Natural killer cell (primary cell): ENCODE measurements around the gene LDLRAD2. TPM values are rescaled to one million over a fixed set of nuclear protein-coding genes. Genes with fewer than 3 reads are reported as not detected.

ENCODE experiments used
- ATAC-seq, 3 donors: fragments of 150-1000 bp in 2 of 3; fragments of 200-7000 bp in 1 of 3; cut with Tn5 transposase; 1 replicate in 1 of 3; 2 replicates in 2 of 3; pipeline ENCODE4 v1.10.0; 2021; ENCODE audit warnings: mild to moderate bottlenecking in 2 of 3, moderate library complexity in 2 of 3
- DNase-seq, 2 donors: peaks; one replicate each; pipeline versions ENCODE4 v3.0.0 to v3.0.0-alpha.2; 2013 to 2021; ENCODE audit warnings: mixed read lengths in 1 of 2
- H3K27ac ChIP-seq: one replicate; pipeline ENCODE4 v1.5.1; 2013; ENCODE audit warnings: mild to moderate bottlenecking, low read length
- H3K27me3 ChIP-seq: one replicate; pipeline ENCODE4 v1.6.1; 2013; ENCODE audit warnings: low read length; ENCODE audit not compliant: control insufficient read depth, insufficient read depth
- H3K36me3 ChIP-seq: one replicate; pipeline ENCODE4 v1.6.1; 2013; ENCODE audit warnings: low read length; ENCODE audit not compliant: control insufficient read depth, insufficient read depth
- H3K4me1 ChIP-seq: one replicate; pipeline ENCODE4 v1.6.1; 2013; ENCODE audit warnings: low read length; ENCODE audit not compliant: control insufficient read depth, insufficient read depth
- H3K4me3 ChIP-seq: one replicate; pipeline ENCODE4 v1.5.1; 2013; ENCODE audit warnings: low read length
- H3K9me3 ChIP-seq: one replicate; pipeline ENCODE4 v1.6.1; 2013; ENCODE audit warnings: low read length; ENCODE audit not compliant: control insufficient read depth, insufficient read depth
- H3K27ac Mint-ChIP-seq, 2 donors: one replicate each; pipeline ENCODE4 v1.8.0; 2022; ENCODE audit warnings: mild to moderate bottlenecking in 2 of 2, mixed read lengths in 2 of 2, moderate library complexity in 1 of 2
- H3K27me3 Mint-ChIP-seq, 2 donors: one replicate each; pipeline ENCODE4 v1.8.0; 2022; ENCODE audit warnings: low read depth in 2 of 2, mixed read lengths in 2 of 2
- H3K36me3 Mint-ChIP-seq: one replicate; pipeline ENCODE4 v1.8.0; 2022; ENCODE audit warnings: mixed read lengths
- H3K4me1 Mint-ChIP-seq, 2 donors: one replicate each; pipeline ENCODE4 v1.8.0; 2022; ENCODE audit warnings: mixed read lengths in 2 of 2
- H3K4me3 Mint-ChIP-seq: one replicate; pipeline ENCODE4 v1.8.0; 2022; ENCODE audit warnings: mild to moderate bottlenecking, moderate library complexity, mixed read lengths
- H3K9me3 Mint-ChIP-seq, 2 donors: one replicate each; pipeline ENCODE4 v1.8.0; 2022; ENCODE audit warnings: mixed read lengths in 2 of 2
- WGBS: methylation state at CpG from one replicate; pipeline ENCODE4 v1.1.7; 2013; ENCODE audit warnings: missing lambda C conversion rate; ENCODE audit not compliant: insufficient coverage; 5-methylcytosine and 5-hydroxymethylcytosine counted together
- intact Hi-C: fragments of 100-400 bp; cut with micrococcal nuclease; formaldehyde crosslinking; loops from one replicate; pipeline ENCODE4 v1.14.2; 2022
- total RNA-seq, 4 donors: library from RNA; stranded (reverse); fragments of 120-200 nt in 1 of 4; gene quantifications; one replicate each; pipeline versions ENCODE4 v1.2.3 to v1.2.4, GENCODE V29; 2013 to 2022
- TF ChIP-seq, protein P1 (sequence below): fragments of 200-600 bp; IDR thresholded peaks from one replicate; pipeline ENCODE4 v1.8.0; 2022; ENCODE audit warnings: antibody characterized with exemption

The LDLRAD2 gene
- total RNA-seq, 3 donors from 2014 or later (not counting 1 experiment from before 2014, with no cell fraction given): 2.8 to 3.9 (median 3.6) TPM

DNA sequence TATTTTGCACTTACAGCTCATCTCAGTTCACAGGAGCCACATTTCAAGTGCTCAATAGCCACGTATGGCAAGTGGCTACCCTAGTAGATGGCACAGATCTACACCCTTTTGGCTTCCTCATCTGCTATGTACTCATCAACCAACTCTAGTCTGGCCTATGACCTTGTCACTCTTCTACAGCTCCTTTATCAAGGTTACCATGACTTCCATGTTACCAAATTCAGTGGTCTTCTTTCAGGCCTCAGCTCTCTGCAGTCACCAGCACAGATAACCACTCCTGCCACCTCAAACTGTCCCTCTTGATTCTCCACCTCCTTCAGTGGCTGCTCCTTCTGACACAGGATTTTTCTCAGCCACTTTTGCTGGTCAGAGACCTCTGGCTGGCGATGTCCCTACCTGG lies 17.4 kb upstream of the LDLRAD2 start:
- Histone ChIP-seq H3K4me1 (peaks cover 12% of the 10 kb centered on the region), H3K9me3 (peaks cover 3% of the 10 kb centered on the region), H3K27ac (no peak overlapping the region), H3K36me3 (no peaks in the 10 kb centered on the region), H3K4me3 (no peak overlapping the region), H3K27me3 (no peaks in the 10 kb centered on the region)
- WGBS: 90% methylated on average over 2 of the region's 2 CpGs
- Mint-ChIP-seq H3K36me3 (no peaks in the 10 kb centered on the region), H3K9me3 (no peaks in the 10 kb centered on the region), H3K4me1 (peaks cover 17 to 18% of the 10 kb centered on the region in 2 donors), H3K27me3 (no peaks in the 10 kb centered on the region), H3K27ac (no peak overlapping the region), H3K4me3 (no peak overlapping the region)
- ATAC-seq (no peak), DNase-seq (no peak)
- TF ChIP-seq, protein P1, sequence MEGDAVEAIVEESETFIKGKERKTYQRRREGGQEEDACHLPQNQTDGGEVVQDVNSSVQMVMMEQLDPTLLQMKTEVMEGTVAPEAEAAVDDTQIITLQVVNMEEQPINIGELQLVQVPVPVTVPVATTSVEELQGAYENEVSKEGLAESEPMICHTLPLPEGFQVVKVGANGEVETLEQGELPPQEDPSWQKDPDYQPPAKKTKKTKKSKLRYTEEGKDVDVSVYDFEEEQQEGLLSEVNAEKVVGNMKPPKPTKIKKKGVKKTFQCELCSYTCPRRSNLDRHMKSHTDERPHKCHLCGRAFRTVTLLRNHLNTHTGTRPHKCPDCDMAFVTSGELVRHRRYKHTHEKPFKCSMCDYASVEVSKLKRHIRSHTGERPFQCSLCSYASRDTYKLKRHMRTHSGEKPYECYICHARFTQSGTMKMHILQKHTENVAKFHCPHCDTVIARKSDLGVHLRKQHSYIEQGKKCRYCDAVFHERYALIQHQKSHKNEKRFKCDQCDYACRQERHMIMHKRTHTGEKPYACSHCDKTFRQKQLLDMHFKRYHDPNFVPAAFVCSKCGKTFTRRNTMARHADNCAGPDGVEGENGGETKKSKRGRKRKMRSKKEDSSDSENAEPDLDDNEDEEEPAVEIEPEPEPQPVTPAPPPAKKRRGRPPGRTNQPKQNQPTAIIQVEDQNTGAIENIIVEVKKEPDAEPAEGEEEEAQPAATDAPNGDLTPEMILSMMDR: no peak
- intact Hi-C loops: no loop called here

DNA sequence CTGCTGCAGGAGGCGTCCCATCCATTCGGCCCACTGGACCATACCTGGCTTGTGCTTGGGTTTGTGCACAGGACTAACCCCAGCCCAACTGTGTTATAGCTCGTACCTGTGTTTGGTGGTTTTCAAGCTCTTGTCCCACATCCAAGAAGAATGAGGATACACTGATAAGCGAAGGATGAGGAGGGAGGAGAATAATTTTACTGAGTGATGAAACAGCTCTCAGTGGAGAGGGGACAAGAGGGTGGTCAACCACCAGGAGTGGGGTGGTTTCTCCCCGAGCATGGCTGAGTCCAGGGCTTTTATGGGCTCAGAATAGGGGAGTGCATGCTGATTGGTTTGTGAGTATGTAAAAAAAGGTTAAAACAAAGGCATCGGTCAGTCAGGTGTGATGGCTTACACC lies 17.0 kb upstream of the LDLRAD2 start:
- TF ChIP-seq, protein P1: no peak
- H3K4me3 ChIP-seq: no peak overlapping the region
- no peak for ATAC-seq
- no peak overlapping the region for H3K27ac ChIP-seq
- Mint-ChIP-seq H3K36me3 (no peaks in the 10 kb centered on the region), H3K27me3 (no peaks in the 10 kb centered on the region), H3K9me3 (no peaks in the 10 kb centered on the region), H3K4me3 (no peak overlapping the region), H3K4me1 (peaks cover 14% of the 10 kb centered on the region in 2 donors), H3K27ac (no peak overlapping the region)
- intact Hi-C loops: no loop called here
- H3K27me3 ChIP-seq: no peaks in the 10 kb centered on the region
- H3K9me3 ChIP-seq: peaks cover 3% of the 10 kb centered on the region
- DNase-seq: no peak
- WGBS: 94% methylated on average over 6 of the region's 6 CpGs
- H3K36me3 ChIP-seq: no peaks in the 10 kb centered on the region
- peaks cover 12% of the 10 kb centered on the region for H3K4me1 ChIP-seq

DNA sequence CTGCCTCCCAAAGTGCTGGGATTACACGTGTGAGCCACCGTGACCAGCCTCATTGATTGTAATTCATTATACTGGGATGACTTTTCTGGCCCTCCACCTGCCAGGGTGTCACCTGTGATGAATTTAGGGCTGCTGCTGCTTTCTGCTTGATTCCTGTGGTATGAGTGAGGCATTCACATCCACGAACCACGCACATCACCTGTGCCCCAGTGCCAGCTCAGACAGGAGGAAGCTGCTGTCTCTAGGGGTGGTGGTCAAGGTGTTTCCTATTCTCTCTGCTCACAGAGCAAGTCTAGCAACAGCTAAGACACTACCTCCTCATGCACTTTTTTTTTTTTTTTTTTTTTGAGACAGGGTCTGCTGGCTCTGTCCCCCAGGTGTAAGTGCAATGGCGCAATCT lies 12.3 kb upstream of the LDLRAD2 start:
- 58% methylated on average over 5 of the region's 5 CpGs for WGBS
- no peak overlapping the region for H3K4me3 ChIP-seq
- H3K9me3 ChIP-seq: peaks cover 3% of the 10 kb centered on the region
- Mint-ChIP-seq H3K4me1 (no peaks in the 10 kb centered on the region), H3K27ac (no peak overlapping the region), H3K27me3 (peaks cover 0 to 3% of the 10 kb centered on the region in 2 donors), H3K4me3 (no peak overlapping the region), H3K36me3 (no peaks in the 10 kb centered on the region), H3K9me3 (no peaks in the 10 kb centered on the region)
- no peaks in the 10 kb centered on the region for H3K36me3 ChIP-seq
- no peaks in the 10 kb centered on the region for H3K27me3 ChIP-seq
- ATAC-seq: no peak
- H3K4me1 ChIP-seq: no peaks in the 10 kb centered on the region
- no peak for DNase-seq
- TF ChIP-seq, protein P1: no peak
- intact Hi-C loops: no loop called here
- H3K27ac ChIP-seq: no peak overlapping the region

DNA sequence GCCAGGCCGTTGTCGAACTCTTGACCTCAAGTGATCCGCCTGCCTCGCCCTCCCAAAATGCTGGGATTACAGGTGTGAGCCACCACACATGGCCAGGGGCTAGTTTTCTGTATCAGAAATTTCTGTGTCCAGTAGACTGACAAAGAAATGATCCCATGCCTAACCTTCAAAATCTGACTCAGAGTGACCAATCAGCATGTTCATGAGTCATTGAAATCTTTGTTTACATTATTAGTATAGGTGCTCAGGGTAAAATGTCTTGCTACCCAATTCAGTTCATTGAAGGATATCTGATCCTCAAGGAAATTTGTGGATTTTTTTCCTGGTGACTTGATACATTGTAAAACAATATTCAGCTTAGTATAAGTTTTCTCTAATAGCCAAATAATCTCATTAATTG lies 11.0 kb upstream of the LDLRAD2 start:
- Histone ChIP-seq H3K9me3 (no peaks in the 10 kb centered on the region), H3K27me3 (no peaks in the 10 kb centered on the region), H3K4me1 (no peaks in the 10 kb centered on the region), H3K27ac (no peak overlapping the region), H3K4me3 (no peak overlapping the region), H3K36me3 (no peaks in the 10 kb centered on the region)
- no peaks in the 10 kb centered on the region for H3K36me3 Mint-ChIP-seq
- 90% methylated on average over 4 of the region's 4 CpGs for WGBS
- intact Hi-C loops: no loop called here
- TF ChIP-seq, protein P1: no peak
- DNase-seq (no peak), ATAC-seq (no peak)
- peaks cover 0 to 3% of the 10 kb centered on the region in 2 donors for H3K27me3 Mint-ChIP-seq
- no peak overlapping the region for H3K4me3 Mint-ChIP-seq
- H3K27ac Mint-ChIP-seq: no peak overlapping the region
- no peaks in the 10 kb centered on the region for H3K9me3 Mint-ChIP-seq
- no peaks in the 10 kb centered on the region for H3K4me1 Mint-ChIP-seq
